CD4-positive, alpha-beta T cell treated with Interleukin-10 for 1 hour (primary cell): Measurements from ENCODE around the gene BCORL1.
A peak's percentile ranks its signal among the peaks of the same experiment; 100 is the strongest.

Source experiments
- DNase-seq: peaks from one replicate; pipeline ENCODE4 v3.0.0-alpha.2; 2020

The BCORL1 gene

DNA sequence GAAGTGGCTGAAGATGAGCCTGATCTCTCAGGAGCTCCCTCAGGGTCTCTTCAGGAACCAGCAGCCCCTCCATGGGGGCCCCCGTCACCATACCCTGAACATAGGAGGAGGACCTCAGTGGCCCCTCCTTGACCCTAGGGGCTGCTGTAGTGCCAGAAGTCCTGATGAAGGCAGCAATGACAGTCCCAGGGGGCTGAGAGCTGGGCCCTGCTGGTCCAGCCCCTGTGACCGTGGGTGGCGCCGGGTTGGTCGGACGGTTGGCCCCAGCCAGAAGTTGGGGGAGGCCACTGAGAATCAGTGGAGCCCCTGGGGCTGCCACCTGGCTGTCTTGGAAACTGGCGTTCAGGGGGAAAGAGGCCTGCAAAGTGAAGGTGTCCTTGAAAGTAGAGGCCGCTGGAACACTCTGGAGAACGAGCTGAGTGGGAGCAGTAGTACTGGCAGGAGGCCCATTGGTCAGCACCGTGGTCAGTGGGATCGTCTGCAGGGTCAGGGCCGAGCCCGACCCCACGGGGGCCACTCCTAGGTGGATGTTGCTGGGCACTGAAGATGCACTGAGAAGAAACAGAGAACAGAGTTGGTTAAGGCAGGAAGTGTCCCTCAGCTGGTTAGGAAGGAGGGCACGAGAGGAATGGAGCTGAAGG, 84.7 kb downstream of the BCORL1 start:
- DNase-seq: no peak

- no peak for DNase-seq
These were observed 89.3 kb downstream of the BCORL1 start for GRCh38 chrX:130071611-130072344.

GRCh38 chrX:130072345-130072740, 89.9 kb downstream of the BCORL1 start:
- no peak for DNase-seq

DNA sequence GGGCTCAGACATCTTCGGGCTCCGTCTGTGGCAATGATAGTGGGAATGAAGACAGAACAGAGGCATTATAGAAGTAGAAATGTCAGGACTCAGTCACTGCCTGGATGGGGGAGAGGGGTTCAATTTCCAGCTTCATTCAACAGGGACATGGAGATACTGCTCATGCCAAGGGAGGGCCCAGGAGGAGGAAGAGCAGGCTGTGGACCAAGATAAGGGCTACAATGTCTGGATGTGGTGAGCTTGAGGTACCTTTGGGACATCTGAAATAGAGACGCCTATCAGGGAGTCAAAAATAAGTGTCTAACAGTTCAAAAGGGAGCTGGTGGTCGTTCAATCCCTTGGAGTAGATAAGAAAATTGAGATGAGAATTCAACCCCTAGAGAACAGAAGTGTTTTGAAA, 93.3 kb downstream of the BCORL1 start:
- no peak for DNase-seq

GRCh38 chrX:130079824-130080406, 97.5 kb downstream of the BCORL1 start:
- peak; percentile 68 for DNase-seq

DNA sequence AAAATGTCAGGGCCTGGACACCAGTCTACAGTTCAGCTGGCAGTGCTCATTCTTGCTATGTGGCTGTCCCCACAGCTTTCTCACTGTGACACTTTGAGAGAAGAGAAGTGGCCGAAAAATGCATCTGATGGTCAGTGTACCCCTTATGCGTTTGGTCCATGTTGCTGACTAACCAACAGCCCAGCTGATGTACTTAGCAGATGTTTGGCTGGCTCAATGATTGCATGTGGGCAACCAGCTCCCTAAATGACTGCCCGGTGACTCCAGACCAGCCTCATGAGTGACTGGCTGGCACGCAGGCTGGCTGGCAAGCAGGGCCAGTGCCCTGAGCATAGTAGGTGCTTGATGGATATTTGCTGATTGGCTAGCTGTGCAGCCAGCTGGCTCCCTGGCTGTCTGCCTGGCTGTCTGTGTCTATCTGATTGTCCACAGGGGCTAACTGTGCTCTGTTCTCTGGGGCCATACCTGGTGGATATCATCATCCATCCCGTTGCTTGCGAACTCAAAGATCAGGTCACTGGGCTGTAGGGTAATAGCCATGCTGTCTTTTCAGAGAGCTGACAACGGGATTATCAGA, 98.4 kb downstream of the BCORL1 start:
- no peak for DNase-seq

DNA sequence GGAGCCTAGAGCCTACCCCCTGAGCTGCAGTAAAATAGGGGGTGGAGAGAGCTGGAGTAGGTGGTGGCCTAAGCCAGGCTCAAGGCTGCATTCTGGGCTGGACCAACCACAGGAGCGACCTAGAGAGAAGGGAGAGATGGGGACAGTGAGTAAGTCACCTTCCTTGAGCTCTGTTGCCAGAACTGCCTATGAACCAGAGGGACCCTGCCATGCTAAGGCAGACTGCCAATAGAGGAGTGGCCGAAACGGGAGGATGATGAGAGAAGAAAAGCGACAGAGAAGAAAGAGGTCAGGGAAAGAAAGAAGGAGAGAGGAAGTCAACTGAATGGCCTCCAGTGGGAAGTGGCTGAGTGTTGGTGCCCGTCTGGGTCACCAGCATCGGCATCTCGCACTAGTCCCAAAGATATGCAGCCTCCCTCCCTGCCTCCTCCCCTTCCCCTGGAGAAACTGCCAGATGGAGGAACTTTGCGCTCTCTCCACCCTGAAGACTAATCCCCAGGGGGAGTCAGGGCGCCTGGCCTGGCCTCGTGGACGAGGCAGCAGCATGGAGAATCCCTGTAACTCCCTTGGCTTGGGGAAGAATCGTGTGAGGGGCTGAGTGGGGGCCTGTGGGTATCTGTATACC, 99.1 kb downstream of the BCORL1 start:
- no peak for DNase-seq

DNA sequence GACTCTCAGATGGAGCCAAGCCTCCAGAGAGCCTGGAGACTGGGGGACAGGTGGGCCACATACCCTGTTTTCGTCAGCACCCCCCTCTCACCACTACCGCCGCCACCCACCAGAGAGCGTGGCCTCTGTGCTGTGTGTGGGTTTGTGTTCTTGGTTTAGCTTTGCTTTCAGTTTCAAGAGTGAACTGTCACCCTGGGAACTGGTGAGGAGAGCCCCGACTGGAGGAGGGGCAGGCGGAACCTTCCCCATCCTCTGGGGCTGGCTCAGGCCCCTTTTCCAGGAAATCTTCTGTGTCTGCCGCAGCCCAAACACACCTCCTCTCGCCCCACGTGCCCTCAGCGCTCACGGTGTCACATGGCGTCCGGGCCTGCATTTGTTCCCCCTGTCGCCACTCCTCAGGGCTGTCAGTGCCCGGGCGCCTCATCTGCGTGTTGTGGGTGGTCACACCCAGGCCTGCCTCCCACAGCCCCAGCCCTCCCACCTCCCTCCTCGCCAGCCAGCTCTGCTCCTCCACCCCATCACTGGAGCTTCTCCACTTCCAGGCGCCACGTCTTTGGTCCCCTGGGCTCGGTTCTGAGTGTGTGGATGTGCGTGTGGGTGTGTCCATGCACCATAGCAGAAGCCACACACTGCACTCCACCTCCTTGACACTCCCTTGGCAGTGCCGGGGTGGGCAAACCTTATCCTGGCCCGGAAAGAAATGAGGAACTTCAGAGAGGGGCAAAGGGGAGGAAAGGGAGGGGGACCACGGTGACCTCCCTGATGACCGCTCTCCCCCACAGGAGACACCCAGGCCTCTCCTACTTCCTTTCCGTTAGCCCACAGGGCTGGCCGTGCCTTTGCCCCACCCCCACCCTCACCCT, 100.0 kb downstream of the BCORL1 start:
- peak; percentile 86 for DNase-seq

GRCh38 chrX:130083107-130083490, 100.7 kb downstream of the BCORL1 start:
- no peak for DNase-seq

- DNase-seq: no peak
These were observed 101.4 kb downstream of the BCORL1 start for GRCh38 chrX:130083656-130084382.

DNA sequence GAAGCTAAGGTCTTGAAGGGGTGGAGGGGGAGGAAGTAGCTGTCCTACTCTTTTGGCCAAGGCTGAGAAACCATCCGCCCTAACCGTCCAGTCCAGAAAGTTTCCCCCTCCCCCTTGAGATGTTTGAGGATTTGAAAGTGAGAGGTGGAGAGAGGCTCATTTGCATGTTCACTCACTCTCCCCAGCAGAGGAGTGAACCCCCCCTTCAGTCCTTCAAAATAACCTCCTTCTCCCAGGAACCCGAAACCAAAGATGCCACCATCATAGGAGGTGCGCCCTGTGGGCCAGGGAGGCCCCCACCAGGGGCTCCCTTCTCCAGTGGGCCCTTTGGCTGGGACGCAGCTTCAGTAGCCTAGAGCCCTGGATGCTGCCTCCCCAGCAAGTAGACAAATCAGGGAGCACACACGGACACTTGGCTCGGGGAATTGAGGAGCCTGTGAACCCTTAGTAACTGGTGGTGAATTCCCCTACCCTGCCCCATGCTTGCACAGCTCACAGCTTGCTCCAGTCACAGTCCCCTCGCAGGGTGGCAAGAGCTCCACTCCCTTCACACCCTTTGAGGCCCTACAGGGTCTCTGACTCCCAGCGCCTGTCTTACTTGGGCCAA, 102.3 kb downstream of the BCORL1 start:
- DNase-seq: no peak

DNA sequence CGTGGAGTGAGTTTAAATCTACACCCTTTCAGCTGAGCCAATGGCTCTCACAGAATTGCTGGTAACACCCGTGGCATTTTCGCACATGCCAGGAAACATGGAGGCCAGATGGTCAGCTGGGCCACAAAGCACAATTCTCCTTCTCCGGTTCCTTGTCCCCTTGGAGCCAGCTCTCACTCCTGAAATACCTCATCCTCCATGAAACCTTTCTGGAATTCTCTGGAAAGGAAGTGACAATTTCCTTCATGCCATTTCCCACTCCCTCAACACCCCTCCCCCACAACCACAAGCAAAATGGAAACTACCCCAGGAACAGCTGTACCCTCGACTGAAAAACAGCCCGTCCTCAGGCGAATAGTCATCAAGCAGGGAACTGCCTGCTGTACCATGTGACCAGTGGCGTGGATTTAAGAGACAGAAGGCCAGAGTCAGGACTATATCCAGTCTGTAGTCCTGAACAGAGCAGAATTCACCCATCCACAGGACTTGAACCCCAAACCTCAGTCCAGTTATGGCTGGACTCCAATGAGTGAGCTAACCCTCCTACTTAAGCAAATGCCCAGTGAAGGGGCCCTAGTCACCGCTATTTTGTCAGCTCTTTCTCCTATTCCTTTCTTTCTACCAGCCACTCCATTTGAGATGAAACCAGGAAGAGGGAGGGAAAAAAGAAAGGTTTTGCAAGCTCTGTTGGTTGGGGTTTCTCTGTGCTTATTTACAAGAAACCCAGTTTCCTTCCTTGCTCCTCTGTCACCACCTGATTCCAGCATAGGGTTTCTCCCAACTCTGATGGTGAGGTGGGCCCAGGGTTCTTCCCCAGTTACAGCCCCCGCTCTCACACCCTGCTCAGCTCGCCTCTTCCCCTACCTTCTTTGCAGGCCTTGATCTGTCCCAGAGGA, 103.4 kb downstream of the BCORL1 start:
- no peak for DNase-seq

DNA sequence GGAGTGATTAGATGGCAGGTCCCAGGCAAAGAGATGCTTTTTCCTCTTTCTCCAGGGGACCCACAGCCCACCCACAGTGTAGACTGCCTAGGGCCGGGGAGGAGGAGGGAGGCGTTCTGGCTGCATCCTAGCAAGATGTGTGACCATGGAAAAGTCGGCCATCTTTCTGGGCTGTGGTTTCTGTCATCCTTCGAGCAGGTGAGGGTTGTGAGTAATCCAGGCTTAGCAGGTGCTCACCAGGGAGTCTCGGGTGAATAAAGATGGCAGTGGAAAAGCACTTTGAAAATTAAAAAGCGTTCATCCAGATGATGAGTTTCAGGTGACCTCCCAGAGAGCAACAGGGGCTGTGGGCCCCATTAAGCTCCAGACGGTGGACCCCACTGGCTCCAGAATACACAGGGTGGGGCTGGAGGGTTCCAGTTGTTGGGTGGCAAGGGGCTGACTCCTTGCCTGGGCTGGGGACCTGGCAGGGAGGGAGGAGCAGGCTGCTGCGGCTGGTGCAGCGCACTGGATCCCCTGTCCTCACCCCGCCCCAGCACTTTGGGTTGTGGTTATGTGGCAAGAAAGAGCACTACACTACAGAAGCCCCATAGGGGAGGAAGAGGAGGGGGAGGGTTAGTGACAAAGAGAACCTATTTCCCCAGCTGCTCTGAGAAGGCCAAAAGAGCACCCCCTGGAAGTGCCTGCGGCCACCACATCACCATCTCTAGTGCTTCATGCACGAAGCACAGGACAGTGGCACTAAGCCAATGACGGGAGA, 104.2 kb downstream of the BCORL1 start:
- peak; percentile 75 for DNase-seq

- DNase-seq: no peak
These were observed 107.9 kb downstream of the BCORL1 start for GRCh38 chrX:130090364-130090763.

- peak; percentile 91 for DNase-seq
These were observed 109.6 kb downstream of the BCORL1 start for GRCh38 chrX:130091980-130092522.

GRCh38 chrX:130093271-130093670, 110.8 kb downstream of the BCORL1 start:
- no peak for DNase-seq

DNA sequence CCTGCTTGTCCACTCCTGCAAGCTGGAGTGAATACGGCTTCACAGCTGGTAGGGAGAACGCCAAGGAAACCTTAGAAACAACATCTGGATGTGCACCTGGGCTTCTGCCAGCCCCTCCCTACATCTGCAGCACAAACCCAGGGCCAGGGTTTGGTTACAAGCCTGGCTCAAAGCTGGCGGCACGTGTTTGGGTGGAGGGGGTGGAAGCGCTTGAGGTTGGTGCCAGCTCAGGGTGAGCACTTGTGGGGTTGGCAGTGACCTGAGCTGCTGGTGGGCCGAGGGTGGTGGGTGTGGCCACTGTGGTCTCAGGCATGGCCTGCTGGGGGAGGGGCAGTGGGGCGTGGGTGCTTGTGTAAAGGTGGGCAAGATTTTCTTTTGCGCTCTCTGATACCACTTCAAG, 112.3 kb downstream of the BCORL1 start:
- DNase-seq: no peak

GRCh38 chrX:130095249-130096030, 113.0 kb downstream of the BCORL1 start:
- DNase-seq: no peak
